Measurements from ENCODE around the gene MLF1.
"Not testable (repeated sequence)": the region's sequence is repeated elsewhere in the genome, so short reads cannot be mapped to it uniquely, and the experiment has no call there.

Gene MLF1

DNA sequence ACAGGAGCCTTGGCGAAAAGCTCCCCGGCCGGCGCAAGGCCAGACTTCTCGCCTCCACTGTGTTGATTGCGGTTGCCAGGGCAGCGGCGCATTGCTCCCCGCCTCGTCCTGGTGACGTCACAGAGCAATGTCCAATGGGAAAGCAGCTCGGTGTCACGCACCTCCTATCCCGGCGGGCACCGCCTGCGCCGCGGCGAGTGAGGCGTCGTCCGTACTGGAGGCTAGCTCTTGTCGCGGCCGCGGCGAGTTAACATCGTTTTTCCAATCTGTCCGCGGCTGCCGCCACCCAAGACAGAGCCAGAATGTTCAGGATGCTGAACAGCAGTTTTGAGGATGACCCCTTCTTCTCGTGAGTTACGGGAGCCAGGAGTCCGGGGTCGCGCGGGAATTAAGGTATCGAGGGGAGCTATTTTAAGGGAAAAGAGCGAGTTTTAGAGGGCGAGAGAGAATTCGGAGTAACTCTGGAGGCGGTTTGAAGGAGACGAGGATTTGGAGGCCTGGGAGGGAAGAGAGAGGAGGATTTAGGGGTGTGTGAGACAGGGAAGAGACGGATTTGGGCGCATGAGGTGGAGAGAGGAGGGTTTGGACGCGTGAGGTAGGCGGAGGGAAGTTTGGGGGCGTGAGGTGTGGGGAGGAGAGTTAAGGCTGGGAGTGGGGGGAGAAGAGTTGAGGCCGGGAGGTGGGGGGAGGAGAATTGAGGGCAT lies at the start of gene MLF1:
TSS of gene MLF1 (plus strand) at position 196 of the 704 bp plus-strand sequence. CDS start at position 303, 107 bp downstream.
- DNase-seq: peak; percentile 94

DNA sequence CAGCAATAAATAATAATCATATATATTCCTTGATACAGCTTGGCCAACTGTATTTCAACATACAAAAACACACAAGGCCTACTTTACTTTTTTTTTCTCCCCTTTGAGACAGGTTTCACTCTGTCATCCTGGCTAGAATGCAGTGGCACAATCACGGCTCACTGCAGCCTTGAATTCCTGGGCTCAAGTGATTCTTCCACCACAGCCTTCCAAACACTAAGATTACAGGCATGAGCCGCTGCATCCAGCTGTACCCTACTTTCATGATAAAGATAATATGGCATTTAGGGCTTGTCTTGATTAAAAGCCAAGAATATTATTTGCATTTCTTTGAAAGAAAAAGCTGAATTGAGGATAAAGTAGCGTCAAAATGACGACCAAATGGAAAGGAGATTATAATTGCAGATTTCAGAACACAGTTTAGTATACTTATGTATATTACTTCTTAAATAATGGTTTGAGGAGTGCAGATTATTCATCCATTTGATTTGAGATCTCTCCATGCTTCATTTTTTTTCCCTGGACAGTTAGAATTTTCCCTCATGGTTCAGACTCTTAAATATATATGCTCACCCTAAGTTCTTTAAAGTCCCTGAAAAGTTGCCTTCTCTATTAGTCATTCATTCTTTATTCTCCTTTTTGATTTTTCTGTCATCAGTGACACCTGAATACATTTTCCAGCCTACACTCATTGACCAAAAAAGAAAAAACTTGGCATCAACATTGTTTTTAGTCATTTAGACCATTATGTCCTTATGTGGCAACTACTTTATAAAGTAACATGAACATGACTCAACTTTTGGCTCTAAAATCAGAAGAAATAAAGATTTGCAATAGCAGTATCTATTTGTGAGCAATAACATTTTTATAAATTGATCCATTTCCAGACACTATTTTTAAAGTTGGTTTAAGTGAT lies 48.5 kb upstream of the MLF1 start:
- DNase-seq: peak; percentile 74

GRCh38 chr3:158528076-158528674 lies 42.8 kb upstream of the MLF1 start:
- no peak for DNase-seq

GRCh38 chr3:158531334-158531733 lies 39.7 kb upstream of the MLF1 start:
- no peak for DNase-seq

DNA sequence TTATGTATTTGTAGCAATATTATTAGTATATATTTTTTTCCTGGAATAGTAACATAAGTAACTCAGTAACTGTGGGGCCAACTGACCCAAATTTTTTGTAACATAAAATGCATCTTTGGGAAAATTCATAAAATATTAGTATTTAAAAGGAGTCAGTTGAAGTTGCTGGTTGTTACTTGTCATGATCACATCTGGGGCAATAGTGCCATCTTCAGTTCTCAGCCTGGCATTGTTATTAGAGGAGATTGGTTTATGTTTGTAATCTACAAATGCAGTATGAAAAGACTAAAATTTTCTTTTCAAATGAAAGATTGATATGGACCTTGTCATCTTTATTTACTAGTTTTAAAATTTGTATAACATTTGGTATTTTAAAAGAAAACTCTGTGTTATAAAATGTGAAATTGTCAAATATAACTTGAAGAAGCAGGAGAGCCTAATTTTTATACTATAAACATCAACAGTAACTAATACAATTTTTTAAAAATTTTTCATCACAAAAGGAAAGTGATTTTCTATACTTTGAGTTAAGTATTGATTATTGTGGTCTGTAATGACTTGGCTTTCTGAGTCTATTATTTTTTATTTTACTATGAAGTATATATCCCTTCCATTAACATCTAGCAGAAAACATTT lies 38.8 kb upstream of the MLF1 start:
- peak; percentile 53 for DNase-seq

- no peak for DNase-seq
Observed at GRCh38 chr3:158535918-158536317, 35.1 kb upstream of the MLF1 start.

DNA sequence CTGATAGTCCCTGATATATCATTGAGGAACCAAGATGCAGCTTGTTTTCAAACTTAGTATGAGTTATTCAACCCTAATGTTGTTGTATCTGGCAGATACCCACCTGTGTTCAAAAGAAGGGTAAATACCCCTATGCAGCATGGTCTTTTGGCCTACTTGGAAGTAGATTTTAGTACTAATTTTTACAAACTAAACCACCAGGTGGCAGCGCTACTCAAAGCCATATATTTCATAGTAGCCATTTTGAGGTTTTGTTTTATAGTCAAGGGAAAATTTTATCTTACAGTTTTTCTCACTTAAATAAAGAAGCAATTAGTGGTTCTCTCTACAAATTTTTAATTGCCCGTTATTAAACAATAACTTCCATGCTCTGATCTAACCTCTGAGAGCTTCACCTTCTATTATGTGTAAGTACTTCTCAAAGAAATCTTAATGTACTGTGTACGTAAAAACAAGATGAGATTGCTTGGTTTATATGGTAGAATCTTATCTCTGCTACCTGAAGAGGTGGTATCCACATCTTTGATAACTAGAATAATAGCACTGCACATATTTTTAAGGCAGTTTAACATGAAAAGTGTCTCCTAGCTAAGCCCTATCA lies 31.5 kb upstream of the MLF1 start:
- peak; percentile 24 for DNase-seq

GRCh38 chr3:158540066-158540465 lies 30.9 kb upstream of the MLF1 start:
- no peak for DNase-seq

DNA sequence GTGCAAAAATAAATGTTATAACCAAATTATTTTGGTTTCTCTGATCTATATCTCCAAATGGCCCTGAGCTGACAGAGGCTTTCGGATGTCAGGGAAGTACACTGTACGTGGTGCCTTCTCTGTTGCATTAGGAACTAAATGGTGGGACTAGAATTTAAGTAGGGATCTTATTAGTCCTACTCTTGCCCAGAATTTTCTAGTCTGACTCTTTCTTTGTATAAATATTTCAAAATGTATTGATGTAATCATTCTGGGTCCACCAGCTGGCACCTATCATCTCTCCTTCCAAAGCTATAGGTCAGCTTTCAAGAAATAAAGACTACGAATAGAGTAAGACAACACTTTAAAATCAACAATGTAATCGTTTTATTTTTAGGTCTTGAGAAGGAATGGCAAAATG lies 22.3 kb upstream of the MLF1 start:
- DNase-seq: no peak

- not testable (repeated sequence) for DNase-seq
Observed at GRCh38 chr3:158549938-158550337, 21.1 kb upstream of the MLF1 start.

DNA sequence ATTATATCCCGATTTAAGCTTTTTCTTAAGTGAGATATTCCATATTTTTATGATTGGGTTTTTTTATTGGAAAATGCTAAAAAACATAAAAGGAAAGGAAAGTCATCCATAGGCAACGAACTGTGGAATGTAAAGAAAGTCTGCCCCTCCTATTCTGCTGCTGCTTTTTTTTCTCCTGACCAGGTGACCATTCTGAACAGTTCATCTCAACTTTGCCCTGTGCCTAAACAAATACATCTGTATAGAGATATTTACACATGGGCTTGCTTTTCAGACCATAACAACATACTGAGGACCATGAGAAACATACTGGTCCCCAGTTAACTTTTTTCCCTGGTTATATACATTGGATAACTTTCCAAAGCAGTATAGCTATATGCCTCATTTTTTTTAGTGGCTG lies 18.9 kb upstream of the MLF1 start:
- no peak for DNase-seq

DNA sequence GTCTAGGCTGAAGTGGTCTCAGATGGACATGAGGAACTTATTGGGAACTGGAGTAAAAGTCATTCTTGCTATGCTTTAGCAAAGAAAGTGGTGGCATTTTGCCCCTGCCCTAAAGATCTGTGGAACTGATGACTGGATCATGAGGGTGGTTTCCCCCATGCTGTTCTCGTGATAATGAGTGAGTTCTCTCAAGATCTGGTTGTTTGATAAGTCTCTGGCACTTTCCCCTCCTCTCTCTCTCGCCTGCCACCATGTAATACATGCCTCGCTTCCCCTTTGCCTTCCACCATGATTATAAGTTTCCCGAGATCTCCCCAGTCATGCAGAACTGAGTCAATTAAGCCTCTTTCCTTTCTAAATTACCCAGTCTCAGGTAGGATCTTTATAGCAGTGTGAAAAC lies 11.5 kb upstream of the MLF1 start:
- DNase-seq: no peak

DNA sequence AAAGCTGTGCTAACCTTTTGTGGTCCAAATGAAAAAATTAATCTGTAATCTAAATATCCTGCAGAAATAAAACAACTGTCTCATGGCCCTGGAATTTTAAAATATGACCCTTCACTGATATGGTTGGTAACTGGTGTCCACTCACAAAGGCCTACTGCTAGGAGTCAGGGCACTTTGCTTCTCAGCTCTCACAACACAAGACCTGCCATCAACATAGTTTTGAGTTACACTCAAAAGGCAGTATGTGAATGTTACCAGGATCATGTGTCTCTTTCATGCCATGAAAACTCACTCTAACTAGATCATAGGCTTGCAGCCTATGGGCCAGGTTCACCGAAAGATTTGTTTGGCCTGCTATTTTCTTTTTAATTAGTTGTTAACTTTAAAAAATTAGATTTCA lies 10.0 kb upstream of the MLF1 start:
- DNase-seq: no peak

DNA sequence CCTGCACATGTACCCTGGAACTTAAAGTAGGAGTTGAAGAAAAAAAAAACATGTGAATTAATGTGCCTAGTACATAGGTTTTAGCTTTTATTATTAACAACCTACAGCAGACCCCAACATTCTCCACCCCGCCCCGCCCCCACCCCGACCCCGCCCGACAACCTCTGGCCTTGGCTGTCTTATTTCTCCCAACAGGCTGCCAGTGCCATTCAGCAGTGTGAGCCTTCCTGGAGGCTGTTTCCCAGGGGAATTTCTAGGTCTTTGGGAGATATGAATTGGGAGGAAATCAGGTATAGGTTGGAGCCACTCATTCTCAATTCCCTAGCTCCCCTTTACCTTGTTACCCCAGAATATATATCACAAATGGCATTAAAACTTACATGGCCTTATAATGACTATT lies 8.3 kb upstream of the MLF1 start:
- DNase-seq: no peak

- no peak for DNase-seq
Observed at GRCh38 chr3:158563076-158563475, 7.9 kb upstream of the MLF1 start.

GRCh38 chr3:158565076-158565475 lies 5.9 kb upstream of the MLF1 start:
- DNase-seq: no peak

DNA sequence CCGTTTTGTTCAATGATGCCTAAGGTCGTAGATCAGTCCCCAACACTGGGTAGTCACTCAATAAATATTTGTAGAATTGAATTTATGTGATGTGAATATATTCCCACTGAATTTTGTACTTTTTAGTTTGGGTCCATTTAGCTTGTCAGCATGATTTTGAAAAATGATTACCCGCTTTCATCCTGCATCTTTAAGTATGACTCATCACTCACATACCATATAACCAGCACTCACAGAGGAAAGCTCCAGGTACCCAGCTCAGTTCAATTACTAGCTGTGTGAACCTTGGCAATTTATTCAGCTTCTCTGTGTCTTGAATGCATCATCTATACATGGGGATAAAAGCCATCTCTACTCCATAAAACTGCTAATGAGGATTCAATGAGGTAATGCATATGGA lies 2.2 kb upstream of the MLF1 start:
- peak; percentile 18 for DNase-seq

GRCh38 chr3:158569794-158570193 lies 1.2 kb upstream of the MLF1 start:
- no peak for DNase-seq

- no peak for DNase-seq
Observed at GRCh38 chr3:158571969-158572765, 1.2 kb downstream of the MLF1 start.

GRCh38 chr3:158572766-158573060 lies 1.7 kb downstream of the MLF1 start:
- no peak for DNase-seq

GRCh38 chr3:158573714-158574113 lies 2.7 kb downstream of the MLF1 start:
- no peak for DNase-seq

DNA sequence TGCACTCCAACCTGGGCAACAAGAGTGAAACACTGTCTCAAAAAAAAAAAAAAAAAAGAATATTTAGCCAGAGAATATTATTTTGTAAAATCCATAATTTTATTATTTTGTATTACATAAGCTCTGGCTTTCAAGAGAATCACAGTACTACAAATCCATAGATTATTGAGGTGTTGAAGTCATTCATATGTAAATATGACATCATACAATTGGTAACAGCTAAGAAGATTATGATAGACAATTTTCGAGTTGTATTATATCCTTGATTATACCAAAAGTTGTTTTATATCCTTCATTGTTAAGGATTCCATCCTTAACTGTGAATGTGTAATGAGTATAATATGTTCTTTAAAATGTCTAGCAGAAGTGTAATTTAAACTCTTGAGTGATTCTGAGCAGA lies 3.7 kb downstream of the MLF1 start:
- DNase-seq: no peak
